Heart right ventricle (tissue), 16 donors: ENCODE measurements around the gene DNAJB12. TPM values are rescaled to one million over a fixed set of nuclear protein-coding genes. Genes with fewer than 3 reads are reported as not detected.
"Not testable (repeated sequence)": the region's sequence is repeated elsewhere in the genome, so short reads cannot be mapped to it uniquely, and the experiment has no call there.

Experiments used
- ATAC-seq, 8 donors: fragments of 200-7000 bp; cut with Tn5 transposase; one replicate each; pipeline ENCODE4 v1.9.1; 2020; ENCODE audit warnings: mild to moderate bottlenecking in 8 of 8, moderate library complexity in 8 of 8, moderate number of reproducible peaks in 1 of 8
- DNase-seq, 2 donors: peaks; one replicate each; pipeline ENCODE4 v3.0.0-alpha.2; 2020
- H3K27ac ChIP-seq, 10 donors: fragments of 200-600 bp; sonication (generic) in 2 of 10; one replicate each; pipeline versions ENCODE4 v1.5.0 to v1.8.0; 2020 to 2022; ENCODE audit warnings: mild to moderate bottlenecking in 3 of 10
- H3K27me3 ChIP-seq, 7 donors: fragments of 200-600 bp; one replicate each; pipeline ENCODE4 v1.8.0; 2021 to 2022; ENCODE audit warnings: mild to moderate bottlenecking in 2 of 7
- H3K36me3 ChIP-seq, 9 donors: fragments of 200-600 bp; sonication (generic) in 1 of 9; one replicate each; pipeline versions ENCODE4 v1.5.0 to v1.8.0; 2020 to 2022; ENCODE audit warnings: mild to moderate bottlenecking in 2 of 9
- H3K4me1 ChIP-seq, 9 donors: fragments of 200-600 bp; sonication (generic) in 1 of 9; one replicate each; pipeline versions ENCODE4 v1.5.0 to v1.8.0; 2020 to 2022; ENCODE audit warnings: mild to moderate bottlenecking in 4 of 9
- H3K4me3 ChIP-seq, 10 donors: fragments of 200-600 bp; sonication (generic) in 2 of 10; one replicate each; pipeline versions ENCODE4 v1.5.0 to v1.8.0; 2020 to 2022; ENCODE audit warnings: mild to moderate bottlenecking in 7 of 10, moderate library complexity in 2 of 10
- H3K9me3 ChIP-seq, 11 donors: fragments of 200-600 bp in 10 of 11; sonication (generic) in 2 of 11; one replicate each; pipeline versions ENCODE4 v1.5.0 to v1.8.0; 2013 to 2022; ENCODE audit warnings: mild to moderate bottlenecking in 2 of 11, control low read depth in 1 of 11, moderate library complexity in 1 of 11
- WGBS, 2 donors: extraction: QIAGEN DNeasy Blood & Tissue Kit; methylation state at CpG; one replicate each; pipeline ENCODE4 v1.1.7; 2013; ENCODE audit warnings: inconsistent platforms in 1 of 2; 5-methylcytosine and 5-hydroxymethylcytosine counted together
- intact Hi-C, 10 donors: fragments of 100-400 bp; cut with DNase I; formaldehyde crosslinking; loops; one replicate each; pipeline versions ENCODE4 v1.11.1 to v1.14.2; 2022
- polyA plus RNA-seq, 2 donors: library from polyadenylated mRNA; stranded (reverse); fragments of 200-250 nt; gene quantifications; one replicate each; pipeline ENCODE4 v1.2.3, GENCODE V29; 2013
- total RNA-seq, 10 donors: library from RNA; stranded (reverse); fragmentation: NEBNext Ultra II Directional in 3 of 10; extraction: Animal tissue kit (Norgen Biotek cat#: 25700) in 3 of 10; gene quantifications; one replicate each; pipeline versions ENCODE4 v1.2.1 to v1.2.4, GENCODE V29; 2021 to 2023
- TF ChIP-seq, protein P1 (sequence below), 9 donors: fragments of 200-600 bp; sonication (generic) in 2 of 9; IDR thresholded peaks; one replicate each; pipeline versions ENCODE4 v1.5.0 to v1.8.0; 2021 to 2022; ENCODE audit warnings: antibody characterized with exemption in 9 of 9, mild to moderate bottlenecking in 5 of 9, moderate library complexity in 1 of 9
- donor health status: Arrhythmogenic right ventricular cardiomyopathy.
- donor health status: ischemic (EF 13 %, LVEDD 7.1; RV severe dilation, severe dysfunction).
- donor health status: healthy with polysubstance abuse.
- donor health status: DM: no; HTN: yes; CAD: no.
- donor health status: DM: no; HTN: no; CAD: no.
- donor health status: ischemic (EF 25% LVEDD 6.9; RV normal size, moderate dysfunction).
- donor health status: ischemic (EF 25% LVEDD 5.7; RV mildly dilated, moderate dysfunction).
- donor health status: healthy.
- donor health status: DM: yes; HTN: yes; CAD: no.
- donor health status: Ischemic cardiomyopathy.
- donor health status: ischemic (EF 35%, LVEDD 5.7; RV mildly dilated, moderate dysfunction).
- donor health status: nonischemic (EF 11% LVEDD 7.7; RV severe dilation, severe dysfunction).
- donor health status: DM: yes; HTN: yes; CAD: no.
- donor health status: PGD.
- donor health status: ischemic (EF 29% LVEDD 5.4; RV normal size, mild dysfunction).
- donor health status: nonischemic (EF 23%, LVEDD 6.1; RV moderate dilation, normal function).

DNAJB12 gene
- total and polyA plus RNA-seq, 12 donors: 22.6 to 32.8 (median 27.9) TPM

DNA sequence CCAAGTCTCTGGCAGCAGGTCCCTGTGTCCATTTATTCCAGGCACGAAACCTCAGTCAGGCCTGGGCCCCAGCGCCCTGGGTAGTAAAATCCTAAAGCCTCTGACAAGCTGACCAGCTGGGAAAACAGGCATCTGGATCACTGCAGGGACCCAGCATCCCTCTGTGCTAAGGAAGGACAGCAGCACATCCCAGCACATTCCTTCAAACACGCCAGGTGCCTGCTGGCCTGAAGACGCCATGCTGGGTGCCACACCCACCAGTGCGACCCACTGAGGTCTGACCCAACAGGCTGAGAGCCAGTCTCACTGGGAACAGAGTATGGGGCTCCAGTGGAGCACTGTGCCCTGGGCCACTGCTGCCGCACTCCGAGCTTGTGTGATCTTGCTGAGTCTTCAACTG is 6.4 kb downstream of the DNAJB12 start:
- Histone ChIP-seq H3K9me3 (no peaks in the 10 kb centered on the region), H3K27me3 (no peaks in the 10 kb centered on the region), H3K27ac (no peak overlapping the region), H3K4me1 (peaks cover 9 to 29% (median 26%) of the 10 kb centered on the region in 9 donors), H3K36me3 (peaks cover 0 to 83% (median 14%) of the 10 kb centered on the region in 9 donors), H3K4me3 (no peak overlapping the region)
- 92% methylated on average over 7 of the region's 7 CpGs for WGBS, 2 donors
- TF ChIP-seq, protein P1, sequence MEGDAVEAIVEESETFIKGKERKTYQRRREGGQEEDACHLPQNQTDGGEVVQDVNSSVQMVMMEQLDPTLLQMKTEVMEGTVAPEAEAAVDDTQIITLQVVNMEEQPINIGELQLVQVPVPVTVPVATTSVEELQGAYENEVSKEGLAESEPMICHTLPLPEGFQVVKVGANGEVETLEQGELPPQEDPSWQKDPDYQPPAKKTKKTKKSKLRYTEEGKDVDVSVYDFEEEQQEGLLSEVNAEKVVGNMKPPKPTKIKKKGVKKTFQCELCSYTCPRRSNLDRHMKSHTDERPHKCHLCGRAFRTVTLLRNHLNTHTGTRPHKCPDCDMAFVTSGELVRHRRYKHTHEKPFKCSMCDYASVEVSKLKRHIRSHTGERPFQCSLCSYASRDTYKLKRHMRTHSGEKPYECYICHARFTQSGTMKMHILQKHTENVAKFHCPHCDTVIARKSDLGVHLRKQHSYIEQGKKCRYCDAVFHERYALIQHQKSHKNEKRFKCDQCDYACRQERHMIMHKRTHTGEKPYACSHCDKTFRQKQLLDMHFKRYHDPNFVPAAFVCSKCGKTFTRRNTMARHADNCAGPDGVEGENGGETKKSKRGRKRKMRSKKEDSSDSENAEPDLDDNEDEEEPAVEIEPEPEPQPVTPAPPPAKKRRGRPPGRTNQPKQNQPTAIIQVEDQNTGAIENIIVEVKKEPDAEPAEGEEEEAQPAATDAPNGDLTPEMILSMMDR (IDR thresholded peaks at IDR 0.05): no peak
- ATAC-seq (no peak), DNase-seq (no peak)
- intact Hi-C loops: loop anchor here in 3 of 10 donors (10.0 kb wide), 3 partner anchors 213 to 453 kb away; no protein-coding TSS in a partner anchor

DNA sequence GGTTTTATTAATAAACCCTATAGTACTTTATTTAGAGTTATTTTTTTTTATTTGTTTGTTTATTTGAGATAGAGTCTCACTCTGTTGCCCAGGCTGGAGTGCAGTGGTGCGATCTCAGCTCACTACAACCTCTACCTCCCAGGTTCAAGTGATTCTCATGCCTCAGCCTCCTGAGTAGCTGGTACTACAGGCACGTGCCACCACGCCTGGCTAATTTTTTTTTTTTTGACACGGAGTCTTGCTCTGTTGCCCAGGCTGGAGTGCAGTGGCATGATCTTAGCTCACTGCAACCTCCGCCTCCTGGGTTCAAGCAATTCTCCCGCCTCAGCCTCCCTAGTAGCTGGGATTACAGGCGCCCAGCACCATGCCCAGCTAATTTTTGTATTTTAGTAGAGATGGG is 8.6 kb downstream of the DNAJB12 start:
- not testable (repeated sequence) for H3K9me3 ChIP-seq, H3K4me3 ChIP-seq, H3K27me3 ChIP-seq, ATAC-seq, DNase-seq, H3K4me1 ChIP-seq, H3K27ac ChIP-seq
- peaks cover 0 to 91% (median 29%) of the 10 kb centered on the region in 9 donors for H3K36me3 ChIP-seq
- intact Hi-C loops: loop anchor here in 3 of 10 donors (10.0 kb wide), 3 partner anchors 211 to 451 kb away; no protein-coding TSS in a partner anchor
- WGBS, 2 donors: 96 to 97% methylated on average over 7 of the region's 7 CpGs

DNA sequence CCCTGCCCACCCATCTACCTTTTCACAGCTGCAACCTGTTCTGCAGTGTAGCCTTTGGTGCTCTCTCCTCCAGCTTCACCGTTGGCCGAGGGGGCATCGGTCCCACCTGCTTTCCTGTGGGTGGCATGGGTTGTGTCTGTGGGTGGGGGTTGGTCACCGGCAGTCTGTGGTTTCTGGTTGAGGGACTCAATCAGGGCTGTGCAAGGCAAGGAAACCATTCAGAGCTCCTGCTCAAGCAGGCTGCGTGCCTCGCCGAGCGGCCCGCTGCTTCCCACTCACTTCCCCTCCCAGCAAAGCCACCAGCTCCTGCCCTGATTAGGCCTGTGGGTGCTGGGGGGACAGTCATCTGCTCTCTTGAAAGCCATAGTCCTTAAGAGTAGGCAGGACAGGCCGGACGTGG is 9.8 kb downstream of the DNAJB12 start:
- no peak overlapping the region for H3K4me3 ChIP-seq
- TF ChIP-seq, protein P1 (IDR thresholded peaks at IDR 0.05): no peak
- DNase-seq: no peak
- H3K27me3 ChIP-seq: no peaks in the 10 kb centered on the region
- H3K9me3 ChIP-seq: no peaks in the 10 kb centered on the region
- no peak overlapping the region for H3K27ac ChIP-seq
- intact Hi-C loops: loop anchor here in 3 of 10 donors (10.0 kb wide), 3 partner anchors 210 to 450 kb away; no protein-coding TSS in a partner anchor
- 89 to 93% methylated on average over 11 of the region's 11 CpGs for WGBS, 2 donors
- peaks cover 0 to 13% (median 5%) of the 10 kb centered on the region in 9 donors for H3K4me1 ChIP-seq
- ATAC-seq: no peak
- H3K36me3 ChIP-seq: peaks cover 3 to 91% (median 30%) of the 10 kb centered on the region in 9 donors

DNA sequence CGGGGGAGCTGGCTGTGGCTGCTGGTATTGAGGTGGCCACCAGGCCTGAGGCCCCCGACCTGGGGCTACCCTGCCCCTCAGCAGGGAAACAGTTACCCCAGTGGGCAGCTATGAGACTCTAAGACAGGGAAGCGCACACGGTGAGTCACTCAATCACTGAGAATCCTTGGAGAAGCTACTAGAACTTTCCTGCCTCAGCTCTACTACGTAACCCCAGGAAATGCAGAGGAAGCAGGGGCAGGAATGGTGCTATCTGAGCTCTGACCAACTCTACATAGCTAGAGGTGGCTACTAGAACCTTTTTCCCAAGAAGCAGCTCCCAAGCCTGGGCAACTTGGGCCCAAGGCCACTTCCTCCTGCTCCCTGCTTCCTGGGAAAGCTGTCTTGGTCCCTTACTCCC is 11.8 kb downstream of the DNAJB12 start:
- Histone ChIP-seq H3K9me3 (no peaks in the 10 kb centered on the region), H3K4me3 (no peak overlapping the region), H3K27me3 (no peaks in the 10 kb centered on the region), H3K4me1 (peaks cover 0 to 13% (median 5%) of the 10 kb centered on the region in 9 donors), H3K36me3 (peaks cover 0 to 91% (median 37%) of the 10 kb centered on the region in 9 donors), H3K27ac (no peak overlapping the region)
- ATAC-seq (no peak), DNase-seq (no peak)
- TF ChIP-seq, protein P1 (IDR thresholded peaks at IDR 0.05): no peak
- intact Hi-C loops: loop anchor here in 3 of 10 donors (10.0 kb wide), 3 partner anchors 208 to 448 kb away; no protein-coding TSS in a partner anchor
- WGBS, 2 donors: 92 to 93% methylated on average over 5 of the region's 5 CpGs
